GDM1 (cell line): Measurements from ENCODE around the gene SMIM3.
A peak's percentile ranks its signal among the peaks of the same experiment; 100 is the strongest.
"Not testable (repeated sequence)": the region's sequence is repeated elsewhere in the genome, so short reads cannot be mapped to it uniquely, and the experiment has no call there.

Source experiments
- DNase-seq: peaks from one replicate; lab custom pipeline; 2025; lab: John Stamatoyannopoulos, UW

SMIM3 gene, protein sequence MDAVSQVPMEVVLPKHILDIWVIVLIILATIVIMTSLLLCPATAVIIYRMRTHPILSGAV

DNA sequence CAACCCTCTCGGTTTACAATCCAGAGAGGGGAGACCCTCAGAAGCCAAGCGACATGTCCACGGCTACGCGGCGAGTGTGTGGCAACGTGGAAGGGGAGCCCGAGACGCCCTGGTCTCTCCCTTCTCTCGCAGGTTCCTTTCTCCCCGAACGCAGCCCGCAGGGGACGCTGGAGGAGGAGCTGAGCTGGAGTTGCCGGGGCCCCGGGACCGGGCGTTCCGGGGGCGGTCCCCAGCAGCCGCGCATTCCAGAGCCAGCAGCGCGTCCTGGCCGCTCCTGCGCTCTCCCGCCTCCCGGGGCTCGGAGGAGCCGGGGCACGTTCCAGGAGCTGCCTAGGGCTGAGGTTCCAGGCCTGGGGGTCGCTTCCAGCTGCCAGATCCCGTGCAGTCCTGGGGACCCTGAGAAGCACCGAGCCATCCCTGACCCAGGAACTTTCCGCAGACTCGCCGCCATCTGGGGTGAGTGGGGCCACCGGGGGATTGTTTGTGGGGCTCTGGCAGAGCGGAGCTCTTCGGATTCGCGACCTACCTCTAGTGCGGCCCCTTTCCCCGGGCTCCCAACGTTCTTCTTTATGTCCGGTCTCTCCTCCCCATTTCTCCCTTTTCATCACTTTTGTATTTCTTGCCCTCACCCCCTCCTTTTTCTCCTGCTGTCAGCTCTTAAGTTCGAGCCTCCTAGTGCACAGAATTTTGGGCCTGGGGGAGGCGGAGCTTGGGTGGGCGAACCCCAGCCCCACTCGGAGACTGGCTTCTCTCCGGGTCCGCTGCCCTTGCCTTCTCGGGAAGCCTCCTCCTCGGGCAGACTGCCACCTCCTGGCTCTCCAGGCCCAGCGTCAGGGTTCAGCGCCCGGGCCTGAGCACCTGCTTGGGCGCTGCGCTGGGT is at the start of gene SMIM3:
Gene SMIM3, plus strand, starts transcription at position 241 of the 880 bp plus-strand sequence. CDS start 16,684 bp downstream, outside the sequence.
- peak; percentile 70 for DNase-seq

- DNase-seq, result no peak
Observed at GRCh38 chr5:150729859-150730258, 48.7 kb upstream of the SMIM3 start.

GRCh38 chr5:150731669-150732242 is 46.8 kb upstream of the SMIM3 start:
- DNase-seq, result no peak

GRCh38 chr5:150734579-150735384 is 43.8 kb upstream of the SMIM3 start:
- peak; percentile 79 for DNase-seq

DNA sequence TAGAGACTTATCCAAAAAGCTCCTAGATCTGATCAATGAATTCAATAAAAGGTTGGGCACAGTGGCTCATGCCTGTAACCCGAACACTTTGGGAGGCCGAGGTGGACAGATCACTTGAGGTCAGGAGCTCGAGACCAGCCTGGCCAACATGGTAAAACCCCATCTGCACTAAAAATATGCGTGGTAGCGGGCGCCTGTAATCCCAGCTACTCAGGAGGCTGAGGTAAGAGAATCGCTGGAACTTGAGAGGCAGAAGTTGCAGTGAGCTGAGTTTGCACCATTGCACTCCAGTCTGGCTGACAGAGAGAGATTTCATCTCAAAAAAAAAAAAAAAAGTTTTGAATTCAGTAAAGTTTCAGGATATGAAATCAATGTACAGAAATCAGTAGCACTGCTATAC is 39.7 kb upstream of the SMIM3 start:
- no peak for DNase-seq

DNA sequence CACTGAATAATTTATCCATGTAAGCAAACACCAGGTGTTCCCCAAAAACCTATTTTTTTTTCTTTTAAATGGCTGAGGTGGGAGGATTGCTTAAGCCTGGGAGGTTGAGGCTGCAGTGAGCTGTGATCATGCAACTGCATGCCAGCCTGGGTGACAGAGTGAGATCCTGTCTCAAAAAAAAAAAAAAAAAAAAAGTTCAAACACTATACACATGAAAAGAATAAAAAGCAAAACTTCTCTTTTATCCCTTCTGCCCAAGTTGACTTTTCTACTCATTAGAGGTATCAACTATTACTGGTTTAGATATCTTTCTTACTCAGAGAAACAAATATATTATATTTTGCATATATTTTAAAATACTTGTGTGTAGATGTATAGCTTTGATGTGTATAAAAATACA is 37.6 kb upstream of the SMIM3 start:
- no peak for DNase-seq

GRCh38 chr5:150742455-150743141 is 36.0 kb upstream of the SMIM3 start:
- not testable (repeated sequence) for DNase-seq

GRCh38 chr5:150743142-150743488 is 35.4 kb upstream of the SMIM3 start:
- not testable (repeated sequence) for DNase-seq

GRCh38 chr5:150750469-150750868 is 28.1 kb upstream of the SMIM3 start:
- DNase-seq, result no peak

DNA sequence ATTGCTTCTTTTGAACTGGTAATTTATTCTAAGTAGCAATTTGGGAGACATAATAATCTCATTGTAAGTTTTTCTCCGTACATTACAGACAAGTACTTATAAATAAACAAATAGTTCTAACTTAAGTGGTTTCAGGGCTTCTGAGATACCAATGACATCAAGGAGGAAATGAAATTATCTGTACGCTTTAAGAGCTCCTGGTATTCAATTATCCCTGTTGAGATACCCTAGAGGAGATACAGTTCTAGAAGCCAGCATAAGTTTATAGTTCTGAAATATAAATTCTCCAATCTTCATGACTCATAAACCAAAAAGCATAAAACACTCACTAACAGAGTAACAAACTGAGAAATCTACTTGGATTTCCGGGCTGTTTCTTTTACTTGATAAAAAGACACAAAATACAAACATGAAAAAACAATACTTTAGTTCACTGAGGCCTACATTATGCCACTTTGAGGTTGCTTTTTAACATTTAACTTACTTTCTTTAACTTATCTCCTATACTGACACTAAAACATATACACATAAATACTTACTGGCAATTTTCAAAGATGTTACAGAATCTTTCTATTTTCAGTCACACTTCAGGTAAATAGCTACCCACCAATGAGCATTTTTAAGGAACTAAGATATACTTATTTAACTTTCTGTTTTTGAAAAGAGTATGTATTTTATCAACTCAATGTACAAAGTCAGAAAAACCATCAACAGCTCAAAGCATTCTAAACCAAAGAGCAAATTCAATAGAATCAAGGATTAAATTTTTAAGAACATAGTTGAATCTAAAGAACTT is 27.3 kb upstream of the SMIM3 start:
- DNase-seq, result no peak

DNA sequence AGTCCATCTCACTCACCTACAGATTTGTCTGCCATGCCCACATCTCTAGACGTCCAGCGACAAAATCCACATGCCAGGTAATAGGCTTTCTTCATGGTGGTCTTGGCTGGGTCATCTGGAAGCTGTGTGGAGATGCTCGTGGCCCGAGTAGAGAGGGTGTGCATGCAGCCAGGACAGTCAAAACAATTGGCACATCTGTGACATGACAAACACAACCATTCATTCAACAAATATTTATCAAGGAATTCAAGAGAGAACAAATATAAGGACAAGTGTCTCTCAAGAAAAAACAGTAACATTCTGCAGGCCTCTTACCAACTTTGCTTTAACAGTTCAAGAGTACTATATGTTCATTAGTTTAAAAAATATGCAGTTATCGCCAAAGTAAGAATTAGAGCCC is 25.1 kb upstream of the SMIM3 start:
- no peak for DNase-seq

DNA sequence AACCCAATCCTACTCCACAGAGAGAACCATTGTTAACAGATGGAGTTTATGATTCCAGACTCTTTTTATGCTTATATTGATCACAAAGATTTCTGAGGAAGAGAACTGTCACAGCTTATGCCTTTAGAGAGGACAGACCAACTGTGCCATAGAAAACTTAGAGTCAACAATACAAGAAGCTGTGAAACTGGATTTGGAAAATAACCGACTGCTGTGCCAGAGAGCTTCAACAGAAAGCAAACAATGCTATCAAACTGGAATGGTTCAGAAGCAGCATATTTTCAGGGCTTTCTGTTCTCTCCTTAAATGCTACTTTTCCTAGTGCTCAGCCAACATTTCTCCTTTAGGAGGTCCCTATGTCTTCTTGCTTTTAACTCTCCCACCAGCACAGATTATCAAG is 24.7 kb upstream of the SMIM3 start:
- DNase-seq, result no peak

- DNase-seq, result no peak
Observed at GRCh38 chr5:150757087-150757649, 21.4 kb upstream of the SMIM3 start.

- DNase-seq, result no peak
Observed at GRCh38 chr5:150758203-150758530, 20.4 kb upstream of the SMIM3 start.

DNA sequence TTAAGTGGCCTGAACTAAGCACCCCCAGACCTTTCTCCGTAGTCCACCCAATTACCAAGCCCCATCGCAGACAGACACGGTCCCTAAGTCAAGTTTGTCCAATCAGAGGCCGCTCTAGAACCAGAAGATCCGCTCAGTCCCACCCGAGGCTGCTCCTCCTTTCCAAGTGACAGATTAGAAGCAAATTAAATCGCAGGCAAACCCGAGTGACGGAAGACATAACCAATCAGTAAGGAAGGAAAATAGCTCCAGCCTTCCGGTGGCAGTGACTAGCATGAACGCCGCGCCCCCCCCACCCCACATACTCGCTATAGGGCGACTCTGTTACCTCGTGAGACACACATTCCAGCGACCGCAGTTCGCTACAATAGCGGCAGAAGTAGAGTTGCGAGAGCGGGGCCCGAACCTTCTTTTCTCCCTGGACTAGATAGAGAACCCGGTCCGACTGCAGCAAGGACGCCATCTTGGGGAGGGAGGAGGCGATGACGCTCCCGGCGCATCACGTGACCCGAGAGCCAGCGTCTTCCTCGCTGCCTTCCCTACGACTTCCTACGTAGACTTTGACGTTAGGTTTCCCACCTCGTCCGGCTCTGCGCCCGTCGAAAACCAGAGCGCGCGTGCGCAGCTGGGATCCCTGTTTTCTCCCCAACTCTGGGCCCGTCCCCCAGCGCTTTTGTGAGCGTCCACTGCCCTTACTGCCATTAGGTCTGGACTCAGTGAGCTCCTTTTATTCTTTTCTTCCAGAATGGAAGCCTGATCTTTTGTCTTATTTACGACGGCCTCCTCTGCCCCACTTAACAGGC is 19.8 kb upstream of the SMIM3 start, which contains the start of gene DCTN4:
Gene DCTN4, minus strand, starts transcription at position 487 of the 803 bp plus-strand sequence. Its CDS starts 24 bp downstream, at position 463.
- peak; percentile 95 for DNase-seq

DNA sequence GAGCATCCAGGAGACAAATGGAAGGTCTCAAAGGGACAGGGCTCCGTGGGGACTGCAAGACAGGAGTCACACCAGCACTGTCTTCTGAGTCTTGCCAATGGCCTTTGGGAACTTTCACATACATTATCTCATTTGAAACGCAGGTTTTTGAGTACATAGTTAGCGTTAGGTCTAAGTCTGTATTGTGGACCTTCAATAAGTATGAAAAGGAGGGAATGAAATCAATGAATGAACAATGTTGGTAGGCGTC is 19.3 kb upstream of the SMIM3 start:
- DNase-seq, result no peak

- no peak for DNase-seq
Observed at GRCh38 chr5:150762211-150762610, 16.3 kb upstream of the SMIM3 start.

GRCh38 chr5:150763023-150763769 is 15.4 kb upstream of the SMIM3 start:
- DNase-seq, result no peak

- peak; percentile 72 for DNase-seq
Observed at GRCh38 chr5:150764530-150764929, 14.0 kb upstream of the SMIM3 start.
